ENCODE data around the gene CASP14.

DNA sequence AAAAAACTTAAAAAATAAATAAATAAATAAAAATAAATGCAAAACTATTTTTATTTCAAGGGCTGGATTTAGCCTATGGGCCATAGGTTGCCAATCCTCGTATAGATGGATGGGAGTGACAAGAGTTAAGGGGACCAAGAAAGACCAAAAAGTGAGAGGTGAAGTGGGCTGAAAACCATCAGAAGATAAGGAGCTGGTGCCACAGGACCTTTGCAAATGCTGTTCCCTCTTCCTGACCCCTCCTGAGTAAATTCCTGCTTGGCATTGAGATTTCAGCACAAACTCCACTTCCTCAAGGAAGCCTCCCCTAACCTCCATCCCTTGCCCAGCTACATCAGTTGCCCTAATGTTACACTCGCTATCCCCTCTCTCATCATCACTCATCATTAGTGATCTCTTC is 43.7 kb downstream of the CASP14 start:
- TF ChIP-seq CTCF (IDR thresholded peaks at IDR 0.05): no peak
- no peak for TF ChIP-seq POLR2A (IDR thresholded peaks at IDR 0.05)
- TF ChIP-seq EP300 (IDR thresholded peaks at IDR 0.05): no peak
